ENCODE measurements around the gene GLS.
"Not testable (repeated sequence)": the region's sequence is repeated elsewhere in the genome, so short reads cannot be mapped to it uniquely, and the experiment has no call there.

GLS gene

DNA sequence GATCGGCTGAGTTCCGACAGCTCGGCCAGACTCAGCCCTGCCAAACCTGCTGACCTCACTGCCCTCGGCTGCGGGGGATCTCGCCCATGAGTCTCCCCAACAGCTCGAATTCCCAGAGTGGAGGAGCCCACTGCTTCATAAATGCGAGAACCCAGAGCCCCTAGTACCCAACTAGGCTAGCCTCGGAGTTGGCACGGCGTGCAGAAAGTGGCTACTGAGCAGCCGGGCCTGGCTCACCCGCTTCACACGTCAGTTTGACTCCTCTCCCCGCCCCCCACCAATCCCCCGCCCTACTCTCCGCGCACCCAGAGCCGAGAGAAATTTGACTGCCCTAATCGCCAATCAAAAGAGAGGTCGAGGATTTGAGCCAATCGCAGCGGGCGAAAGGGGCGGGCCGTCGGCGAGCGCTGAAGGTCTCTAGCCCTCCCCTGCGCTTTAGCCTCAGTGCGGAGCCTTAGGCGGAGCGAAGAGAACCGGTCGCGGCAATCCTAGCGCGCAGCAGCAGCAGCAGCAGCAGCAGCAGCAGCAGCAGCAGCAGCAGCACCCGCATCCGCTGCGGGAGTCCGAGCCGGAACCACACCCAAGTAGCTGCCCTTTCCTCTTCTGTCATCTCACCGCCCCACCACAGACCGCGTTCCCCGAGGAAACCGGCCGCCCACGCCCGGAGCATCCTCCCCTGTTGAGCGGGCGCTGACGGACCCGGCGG, at the start of gene GLS:
Gene GLS, plus strand, starts transcription at position 444 of the 706 bp plus-strand sequence. CDS start 264 bp downstream, outside the sequence.
- DNase-seq: peak; percentile 98

DNA sequence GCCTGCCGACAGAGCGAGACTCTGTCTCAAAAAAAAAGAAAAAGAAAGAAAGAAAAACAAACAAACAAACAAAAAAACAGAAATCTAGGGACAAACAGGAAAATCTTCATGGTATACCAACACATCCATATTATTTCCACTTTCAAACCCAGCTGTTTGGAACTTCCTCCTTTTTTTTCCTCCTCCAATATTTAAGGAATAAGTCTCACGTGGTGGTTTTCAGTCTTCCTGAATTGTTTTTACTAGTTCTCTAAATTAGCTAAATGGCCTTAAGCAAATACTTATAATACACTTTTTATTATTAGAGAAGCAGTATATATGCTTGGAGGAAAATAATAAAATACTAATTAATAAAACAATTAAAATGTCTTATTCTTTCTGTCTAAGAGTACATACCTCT, 48.7 kb upstream of the GLS start:
- no peak for DNase-seq

- DNase-seq: no peak
Measured at GRCh38 chr2:190834890-190835208, 45.8 kb upstream of the GLS start.

- DNase-seq: no peak
Measured at GRCh38 chr2:190835303-190835930, 45.2 kb upstream of the GLS start.

DNA sequence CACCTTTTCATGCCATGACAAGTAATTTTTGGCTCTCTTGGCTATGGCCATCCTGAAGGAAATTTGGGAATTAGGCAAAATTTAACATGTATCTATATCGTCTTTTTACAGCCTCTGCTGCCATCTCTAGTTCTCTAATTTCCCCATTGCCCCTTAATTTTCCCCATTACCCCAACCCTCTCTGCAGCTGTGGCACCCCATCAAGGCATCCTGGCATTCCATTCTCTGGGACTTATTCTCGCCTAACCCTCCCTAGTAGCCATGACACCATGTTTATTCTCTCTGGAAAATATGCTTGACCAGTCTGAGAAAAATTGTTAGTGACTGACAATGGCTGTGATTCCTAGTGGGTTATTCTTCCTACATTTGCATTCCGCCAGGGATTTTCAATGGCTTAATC, 43.9 kb upstream of the GLS start:
- no peak for DNase-seq

DNA sequence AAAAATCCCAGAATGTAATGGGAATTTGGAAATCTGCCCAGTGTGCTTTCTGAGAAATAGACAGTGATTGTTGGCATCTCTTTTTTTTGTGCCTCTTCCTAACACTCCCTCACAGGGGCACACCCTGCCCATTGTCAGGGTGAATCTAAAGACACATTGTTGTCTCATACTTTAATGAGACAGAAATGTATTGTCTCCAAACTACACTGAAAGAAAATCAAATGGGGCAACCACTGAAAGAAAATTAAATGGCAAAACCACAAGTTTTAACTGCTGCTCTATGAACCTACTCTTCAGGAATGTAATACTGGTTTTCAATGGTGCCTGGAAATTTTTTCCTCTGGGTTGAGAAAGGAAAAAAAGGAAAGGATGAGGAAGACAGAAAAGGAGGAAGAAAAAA, 43.2 kb upstream of the GLS start:
- no peak for DNase-seq

- DNase-seq: no peak
Measured at GRCh38 chr2:190837952-190838361, 42.7 kb upstream of the GLS start.

- no peak for DNase-seq
Measured at GRCh38 chr2:190838492-190838910, 42.1 kb upstream of the GLS start.

GRCh38 chr2:190840569-190841172, 40.0 kb upstream of the GLS start:
- no peak for DNase-seq

GRCh38 chr2:190841707-190842505, 38.7 kb upstream of the GLS start:
- no peak for DNase-seq

DNA sequence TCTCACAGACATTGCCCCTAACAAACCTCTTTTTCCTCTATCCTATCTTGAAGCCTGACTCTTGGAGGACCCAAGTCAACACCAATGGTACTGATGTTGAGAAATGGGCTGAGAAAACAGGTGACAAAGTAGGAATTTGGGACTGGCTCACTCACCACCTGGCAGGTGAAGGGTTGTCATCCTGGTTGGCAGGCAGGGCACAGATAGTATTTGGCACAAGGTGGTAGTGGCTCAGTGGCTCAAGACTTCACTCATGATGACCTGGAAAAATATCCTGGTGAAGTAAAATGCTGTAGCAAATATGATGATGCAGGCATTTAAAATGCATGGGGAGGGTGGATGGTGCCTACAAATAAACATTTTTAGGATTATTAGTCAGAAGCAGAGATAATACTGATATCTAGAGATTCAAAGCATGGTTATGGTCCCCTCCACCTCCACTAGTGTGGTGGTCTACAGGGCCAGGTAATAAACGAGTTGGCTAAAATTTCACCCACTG, 38.0 kb upstream of the GLS start:
- no peak for DNase-seq

DNA sequence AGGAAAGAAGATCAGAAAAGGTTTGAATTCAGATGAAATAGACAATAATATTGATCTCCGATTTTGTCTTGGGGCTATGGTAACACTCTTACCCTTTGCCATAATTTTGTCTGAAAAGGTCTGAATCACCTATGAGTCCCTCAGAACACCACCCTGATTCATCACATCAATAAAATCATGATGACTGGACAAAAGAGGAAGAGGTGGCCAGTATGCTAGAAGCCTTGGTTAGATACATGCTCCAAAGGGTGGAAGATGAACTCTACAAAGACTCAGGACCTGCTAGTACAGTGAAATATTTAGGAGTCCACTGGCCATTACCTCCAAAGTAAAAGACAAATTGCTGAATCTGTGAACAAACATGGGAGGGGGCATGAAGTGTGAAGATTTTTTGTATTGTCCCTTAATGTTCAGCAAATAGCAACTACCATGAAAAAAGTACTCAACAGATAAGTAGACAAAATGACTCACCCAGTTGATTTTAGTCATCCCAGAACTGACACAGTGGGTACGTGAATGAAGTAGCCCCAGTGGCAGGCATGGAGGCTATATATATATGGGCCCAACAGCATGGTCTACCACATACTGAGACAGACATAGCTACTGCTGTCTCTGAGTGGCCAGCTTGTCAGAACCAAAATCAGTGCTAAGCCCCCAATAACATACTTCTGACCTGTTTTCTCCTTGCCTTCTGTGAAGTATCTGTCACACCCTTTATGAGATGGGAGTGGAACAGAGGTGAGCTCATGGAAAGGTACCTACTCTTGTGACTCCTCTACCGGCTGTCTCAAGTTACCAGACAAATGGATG, 36.5 kb upstream of the GLS start:
- no peak for DNase-seq

- DNase-seq: no peak
Measured at GRCh38 chr2:190844700-190845401, 35.8 kb upstream of the GLS start.

- DNase-seq: no peak
Measured at GRCh38 chr2:190846746-190847145, 33.9 kb upstream of the GLS start.

DNA sequence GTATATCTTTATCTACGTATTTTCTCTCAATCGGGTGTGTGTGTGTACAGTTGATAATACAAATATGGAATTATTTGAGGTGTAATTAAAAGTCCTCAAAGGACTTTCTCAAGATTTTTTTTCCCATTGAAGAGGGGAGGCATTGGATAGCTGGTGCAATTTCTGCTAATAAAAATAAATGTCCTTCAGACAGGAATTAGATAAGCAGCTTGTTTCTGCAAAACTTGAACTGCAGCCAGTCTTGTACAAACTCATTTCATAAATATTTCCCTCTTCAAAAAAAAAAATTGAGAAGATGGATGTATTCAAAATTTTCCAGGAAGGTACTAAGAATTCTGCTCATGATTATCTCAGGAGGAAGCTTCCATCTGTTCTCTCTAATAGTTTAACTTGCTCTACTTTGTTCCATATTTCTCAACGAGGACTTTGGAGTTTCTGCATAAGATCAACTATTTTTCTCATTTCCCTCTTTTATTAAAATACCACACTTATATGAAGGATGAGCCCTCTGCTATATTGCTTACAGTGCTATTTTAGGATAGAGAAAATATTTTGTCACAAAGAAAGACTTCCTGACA, 33.0 kb upstream of the GLS start:
- DNase-seq: no peak

DNA sequence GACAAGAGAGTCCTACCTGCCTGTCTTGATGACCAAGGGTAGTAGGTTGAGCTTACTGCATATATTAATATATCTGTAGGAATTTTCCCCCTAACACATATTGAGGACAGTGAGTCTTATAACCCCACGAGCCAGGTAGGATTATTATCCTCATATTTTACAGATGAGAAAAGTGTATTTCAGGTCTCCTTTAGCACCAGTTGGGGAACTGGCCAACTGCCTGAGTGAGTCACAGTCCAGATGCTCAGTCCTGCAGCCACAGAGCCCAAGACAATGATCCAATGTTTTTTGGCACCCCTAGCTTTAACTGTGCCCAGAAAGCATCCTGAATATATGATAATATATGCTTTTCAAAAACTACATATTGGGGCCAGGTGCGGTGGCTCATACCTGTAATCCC, 30.8 kb upstream of the GLS start:
- no peak for DNase-seq

GRCh38 chr2:190853022-190853421, 27.6 kb upstream of the GLS start:
- DNase-seq: not testable (repeated sequence)

- DNase-seq: no peak
Measured at GRCh38 chr2:190853531-190854383, 26.9 kb upstream of the GLS start.

DNA sequence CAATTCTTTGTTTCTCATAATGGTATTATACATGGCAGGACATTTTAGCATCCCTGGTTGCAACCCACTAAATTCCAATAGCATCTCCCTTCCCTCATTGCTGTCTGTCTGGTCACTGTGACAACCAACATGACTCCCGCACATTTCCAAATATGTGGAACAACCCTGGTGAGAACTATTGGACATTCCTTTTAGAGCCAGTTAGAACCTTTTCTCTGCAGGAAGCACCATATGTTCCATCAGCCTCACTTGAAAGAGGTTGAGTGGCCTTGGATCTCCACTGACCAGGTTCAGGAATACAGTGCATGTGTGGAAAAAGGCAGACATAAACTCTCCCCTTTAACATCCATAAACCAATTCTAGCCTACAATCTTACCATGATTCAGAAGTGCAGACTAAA, 25.9 kb upstream of the GLS start:
- DNase-seq: no peak

DNA sequence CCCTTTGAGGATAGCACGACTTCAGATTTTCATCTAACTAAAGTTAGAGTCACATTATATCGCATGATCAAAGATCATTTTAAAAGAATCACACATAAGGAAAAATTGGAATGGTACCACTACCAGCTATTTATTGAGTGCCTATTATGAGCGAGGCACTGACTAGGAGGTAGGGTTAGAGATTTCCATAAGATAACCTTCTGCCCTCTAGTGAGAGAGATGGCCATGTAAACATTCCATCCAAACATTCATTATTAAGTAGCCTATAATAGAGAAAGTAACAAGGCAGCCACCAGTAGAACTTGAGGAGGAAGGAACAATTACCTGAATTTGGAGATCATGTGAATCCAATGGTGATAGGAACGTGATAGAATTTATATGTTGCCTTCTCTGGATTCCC, 25.4 kb upstream of the GLS start:
- no peak for DNase-seq

GRCh38 chr2:190856985-190857384, 23.6 kb upstream of the GLS start:
- no peak for DNase-seq
